SU-DHL-6 (cell line): ENCODE measurements around the gene ANKRD36.
"Not testable (repeated sequence)": the region's sequence is repeated elsewhere in the genome, so short reads cannot be mapped to it uniquely, and the experiment has no call there.

ENCODE experiments used
- EZH2phosphoT487 ChIP-seq: fragments of 200-600 bp; sonication (generic), shearing (Covaris generic); conservative IDR thresholded peaks from 2 replicates; pipeline ENCODE4 v1.6.1; 2018; ENCODE audit warnings: mild to moderate bottlenecking, antibody characterized with exemption, low read length, moderate library complexity, mixed read lengths
- TF ChIP-seq, protein P1 (sequence below): fragments of 200-600 bp; sonication (generic); IDR thresholded peaks from one replicate; pipeline ENCODE4 v1.5.1; 2017; ENCODE audit warnings: antibody characterized with exemption, mild to moderate bottlenecking, low read length, moderate library complexity; ENCODE audit not compliant: insufficient read depth, poor library complexity, severe bottlenecking

DNA sequence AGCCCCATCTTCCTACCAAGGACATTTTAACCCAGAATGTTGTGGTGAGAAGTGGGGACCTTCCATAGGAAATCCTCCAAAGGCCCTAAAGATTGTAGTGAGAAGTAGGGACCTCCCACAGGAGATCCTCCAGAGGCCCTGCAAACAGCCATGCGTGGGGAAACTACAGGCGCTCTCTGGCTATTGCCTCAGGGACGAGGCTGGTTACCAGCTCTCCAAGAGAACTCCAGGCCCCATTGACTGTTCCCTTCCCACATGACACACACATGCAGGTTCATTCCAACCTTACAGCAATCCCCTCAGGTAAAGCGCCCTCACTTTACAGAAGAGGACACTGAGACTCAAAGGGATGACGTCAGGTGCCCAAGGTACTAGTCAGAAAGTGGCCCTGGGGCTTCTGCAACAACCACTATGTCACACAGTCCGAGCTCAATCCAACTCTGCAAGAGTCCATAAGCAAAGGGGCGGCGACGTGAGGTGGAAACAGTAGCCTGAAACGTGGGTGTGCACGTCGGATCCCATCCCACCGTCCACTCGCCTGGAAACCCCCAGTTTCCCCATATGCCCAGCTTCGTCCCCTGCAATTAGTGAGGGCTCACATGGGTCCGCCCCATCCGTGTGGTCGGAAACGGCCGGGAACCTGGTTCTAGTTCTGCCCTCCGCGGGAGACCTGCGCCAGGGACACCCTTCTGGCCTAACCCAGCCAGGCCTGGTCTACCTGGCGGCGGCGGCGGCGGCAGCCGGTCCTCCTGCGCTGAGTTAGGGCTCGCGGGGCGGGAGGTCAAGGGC is 18.8 kb upstream of the ANKRD36 start:
- TF ChIP-seq, protein P1, sequence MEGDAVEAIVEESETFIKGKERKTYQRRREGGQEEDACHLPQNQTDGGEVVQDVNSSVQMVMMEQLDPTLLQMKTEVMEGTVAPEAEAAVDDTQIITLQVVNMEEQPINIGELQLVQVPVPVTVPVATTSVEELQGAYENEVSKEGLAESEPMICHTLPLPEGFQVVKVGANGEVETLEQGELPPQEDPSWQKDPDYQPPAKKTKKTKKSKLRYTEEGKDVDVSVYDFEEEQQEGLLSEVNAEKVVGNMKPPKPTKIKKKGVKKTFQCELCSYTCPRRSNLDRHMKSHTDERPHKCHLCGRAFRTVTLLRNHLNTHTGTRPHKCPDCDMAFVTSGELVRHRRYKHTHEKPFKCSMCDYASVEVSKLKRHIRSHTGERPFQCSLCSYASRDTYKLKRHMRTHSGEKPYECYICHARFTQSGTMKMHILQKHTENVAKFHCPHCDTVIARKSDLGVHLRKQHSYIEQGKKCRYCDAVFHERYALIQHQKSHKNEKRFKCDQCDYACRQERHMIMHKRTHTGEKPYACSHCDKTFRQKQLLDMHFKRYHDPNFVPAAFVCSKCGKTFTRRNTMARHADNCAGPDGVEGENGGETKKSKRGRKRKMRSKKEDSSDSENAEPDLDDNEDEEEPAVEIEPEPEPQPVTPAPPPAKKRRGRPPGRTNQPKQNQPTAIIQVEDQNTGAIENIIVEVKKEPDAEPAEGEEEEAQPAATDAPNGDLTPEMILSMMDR: not testable (repeated sequence)
- TF ChIP-seq EZH2phosphoT487: not testable (repeated sequence)
